GM19328 (cell line): ENCODE results near the gene TMSB15A.
"Not testable (repeated sequence)": the region's sequence is repeated elsewhere in the genome, so short reads cannot be mapped to it uniquely, and the experiment has no call there.

Experiments used
- ATAC-seq: cut with Tn5 transposase; IDR thresholded peaks from one replicate; pipeline ENCODE4 v1.9.1; 2021; ENCODE audit warnings: mild to moderate bottlenecking, moderate library complexity; ENCODE audit not compliant: unreplicated experiment

The TMSB15A gene

DNA sequence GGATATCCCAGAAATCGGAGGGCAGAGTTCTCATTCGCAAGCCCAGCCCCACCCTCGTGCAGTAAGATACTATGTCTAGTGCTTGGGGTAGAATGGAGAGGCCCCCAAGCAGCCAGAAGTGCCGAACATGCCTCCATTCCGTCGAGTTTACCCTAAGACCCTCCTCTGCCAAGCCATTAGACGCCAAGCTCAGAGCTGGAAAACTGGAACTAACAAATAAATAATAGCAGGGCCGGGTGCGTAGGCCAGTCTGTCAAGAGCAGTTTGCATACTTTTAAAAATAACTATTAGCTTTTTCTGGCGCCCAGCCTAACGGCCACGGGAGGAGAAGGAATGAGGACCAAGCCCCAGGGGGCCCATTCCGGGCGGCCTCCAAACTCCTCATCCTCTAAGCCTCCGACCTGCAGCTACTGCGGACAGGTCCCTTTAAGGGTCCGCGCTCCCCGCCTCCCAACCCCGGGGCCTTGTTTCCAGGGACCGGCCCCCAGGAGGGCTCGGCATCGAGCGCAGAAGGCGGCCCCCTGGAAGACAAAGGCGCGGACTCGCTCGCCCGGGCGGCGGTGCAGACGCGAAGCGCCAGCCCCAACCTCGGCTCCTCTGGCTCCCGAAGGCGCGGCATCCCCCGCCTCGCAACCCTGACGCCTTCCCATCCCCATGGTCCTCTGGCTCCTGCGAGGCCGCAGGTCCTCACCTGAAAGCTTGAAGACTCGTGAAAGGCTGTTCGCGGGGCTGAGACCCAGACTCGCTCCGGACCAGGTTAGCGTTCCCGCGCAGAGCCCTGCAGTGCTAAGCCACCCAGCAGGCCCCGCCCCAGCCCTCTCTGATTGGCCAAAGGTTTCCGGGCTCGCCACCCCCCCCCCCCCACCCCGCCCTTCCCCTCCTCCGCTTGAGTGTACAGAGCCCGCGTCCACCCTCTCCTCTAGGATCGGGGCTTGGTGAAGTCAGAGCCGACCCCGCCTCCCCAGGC, at the start of gene TMSB15A:
TSS of gene TMSB15A (minus strand) at position 765 of the 967 bp plus-strand sequence.
- ATAC-seq = peak; percentile 83

DNA sequence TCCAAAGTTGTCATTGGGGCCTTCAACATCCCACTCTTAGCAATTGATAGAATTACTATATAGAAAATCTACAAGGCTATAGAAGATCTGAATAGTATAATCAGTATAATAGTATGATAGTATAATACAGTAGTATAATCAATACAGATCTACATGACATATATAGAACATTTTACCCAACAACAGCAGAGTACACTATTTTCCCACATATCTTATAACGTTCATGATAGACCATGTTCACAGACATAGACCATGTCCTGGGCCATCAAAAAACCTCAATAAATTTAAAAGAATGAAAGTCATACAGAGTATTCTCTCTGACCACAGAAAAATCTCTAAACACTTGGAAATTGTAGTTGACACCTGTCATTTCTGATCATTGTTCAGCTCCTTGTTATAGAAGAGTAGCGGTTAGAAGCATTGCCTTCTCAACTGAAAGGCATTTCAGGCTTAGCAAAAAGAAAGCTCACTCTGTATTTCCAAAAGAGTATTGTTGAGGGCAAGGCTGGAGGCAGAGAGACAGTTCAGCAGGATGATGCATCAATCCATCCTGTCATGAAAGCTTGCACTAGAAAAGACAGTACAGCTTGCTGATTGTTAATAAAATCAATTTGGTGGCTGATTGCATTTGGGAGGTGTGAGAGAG, 44.0 kb upstream of the TMSB15A start:
- no peak for ATAC-seq

DNA sequence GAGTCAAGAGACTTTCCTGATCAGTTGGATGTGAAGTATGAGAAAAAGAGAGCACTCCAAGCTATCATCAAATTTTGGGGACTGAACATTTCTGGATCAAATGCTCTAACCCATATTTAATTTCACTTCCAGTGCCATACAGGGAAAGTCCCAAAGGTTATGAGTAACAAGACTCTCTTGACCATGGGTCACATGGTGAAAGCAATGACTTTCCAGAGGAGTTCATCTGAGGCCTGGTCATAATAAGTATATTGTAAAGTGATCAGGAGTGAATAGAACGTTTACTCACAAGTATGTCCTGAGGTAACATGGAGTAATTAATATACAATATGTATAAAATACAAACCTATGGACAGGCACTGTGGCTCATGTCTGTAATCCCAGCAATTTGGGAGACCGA, 42.1 kb upstream of the TMSB15A start:
- no peak for ATAC-seq

DNA sequence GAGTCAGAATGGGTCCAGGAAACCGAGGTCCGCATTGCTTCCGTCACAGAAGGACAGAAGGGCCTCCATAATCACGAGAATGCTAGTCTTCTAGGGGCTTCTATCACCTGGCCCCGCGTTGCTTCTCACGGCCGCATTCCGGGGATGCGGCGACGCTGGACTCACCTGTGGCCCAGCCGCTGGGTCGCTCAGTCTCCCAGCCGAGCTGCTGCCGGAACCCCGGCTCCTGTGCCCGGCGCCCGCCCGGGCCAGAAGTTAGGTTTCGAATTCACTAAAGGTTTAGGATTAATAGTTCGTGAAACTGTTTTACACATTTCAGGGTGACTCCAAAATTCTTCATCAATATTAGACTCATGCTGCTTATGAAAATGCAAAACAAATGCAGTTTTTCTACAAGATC, 31.7 kb upstream of the TMSB15A start:
- no peak for ATAC-seq

DNA sequence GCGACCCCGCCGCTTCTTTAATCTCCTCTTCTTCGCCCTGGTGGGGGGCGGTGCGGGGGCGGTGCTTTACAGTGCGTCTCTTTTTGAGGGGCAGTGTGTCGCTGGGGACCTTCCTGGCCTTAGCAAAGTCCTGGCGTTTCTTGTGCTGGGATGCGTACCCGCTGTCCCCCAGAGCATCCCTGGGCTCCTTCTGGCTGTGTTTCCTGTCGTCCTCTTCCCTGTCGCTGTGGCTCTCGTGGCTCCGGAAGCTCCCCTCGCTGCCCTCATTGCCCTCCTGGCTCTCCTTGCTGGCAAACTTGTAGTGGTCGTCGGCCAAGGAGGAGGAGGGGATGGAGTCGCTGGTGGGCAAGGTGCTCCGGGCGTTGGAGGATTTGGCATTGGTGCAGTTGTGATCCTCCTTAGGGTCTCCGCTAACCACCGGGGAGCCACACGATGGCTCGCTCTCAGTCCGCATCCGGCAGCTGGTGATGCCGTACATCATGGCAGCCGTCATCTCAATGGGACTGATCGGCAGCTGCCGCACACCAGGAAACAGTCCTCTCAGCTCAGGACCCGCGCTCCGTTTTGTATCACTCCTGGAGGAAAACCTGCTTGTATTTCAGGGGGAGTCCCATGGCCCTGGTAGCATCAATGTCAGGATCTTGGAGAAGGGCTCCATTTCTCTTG, 30.4 kb upstream of the TMSB15A start:
- ATAC-seq = no peak

DNA sequence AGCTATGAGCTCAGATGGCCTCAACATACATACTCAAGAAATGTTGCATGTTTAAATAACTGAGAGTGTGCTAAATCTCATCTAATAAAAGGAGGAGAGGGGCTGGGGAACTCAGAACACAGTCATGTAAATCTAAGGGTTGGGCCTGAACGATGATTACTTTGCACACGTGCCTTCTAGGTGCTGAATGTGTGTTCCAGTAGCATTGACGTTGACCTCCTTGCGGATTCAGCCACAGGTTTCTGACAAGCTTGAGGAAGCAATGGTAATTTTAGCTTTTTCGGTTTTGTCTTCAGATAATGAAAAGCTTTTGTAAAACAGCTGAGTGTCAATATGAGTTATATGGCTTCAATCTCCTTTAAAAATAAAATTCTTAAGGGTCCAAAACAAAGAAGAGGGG, 29.6 kb upstream of the TMSB15A start:
- ATAC-seq = not testable (repeated sequence)

DNA sequence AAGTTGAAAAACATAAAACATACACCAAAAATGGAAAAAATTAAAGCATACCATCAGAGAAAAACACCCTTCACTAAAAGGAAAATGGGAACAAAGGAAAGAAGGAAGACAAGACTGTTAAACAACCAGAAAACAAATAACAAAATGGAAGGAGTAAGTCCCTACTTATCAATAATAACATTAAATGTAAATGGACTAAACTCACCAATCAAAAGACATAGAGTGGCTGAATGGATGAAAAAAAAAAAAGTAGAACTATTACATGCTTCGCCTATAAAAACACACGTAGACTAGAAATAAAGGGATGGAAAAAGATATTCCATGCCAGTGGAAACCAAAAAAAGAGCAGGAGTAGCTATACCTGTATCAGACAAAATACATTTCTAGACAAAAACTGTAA, 19.4 kb upstream of the TMSB15A start:
- no peak for ATAC-seq

DNA sequence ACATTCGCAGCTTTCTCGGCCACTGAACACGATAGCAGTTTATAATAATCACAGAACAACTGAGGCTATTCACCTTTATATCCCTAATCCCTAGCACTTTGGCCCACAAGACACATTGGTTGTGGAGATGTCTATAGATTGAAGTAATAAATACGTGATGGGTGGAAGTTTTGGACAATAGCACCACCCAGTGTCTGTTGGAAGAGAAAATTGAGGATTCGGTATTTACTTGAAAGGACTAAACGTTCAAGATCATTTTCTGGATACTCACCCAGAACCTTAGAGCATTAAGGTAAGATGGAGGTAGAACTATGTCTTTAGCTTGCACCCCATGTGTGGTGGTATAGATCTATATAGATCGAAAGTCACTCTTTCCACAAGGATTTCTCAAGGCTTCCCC, 787 bp upstream of the TMSB15A start:
- ATAC-seq = no peak

DNA sequence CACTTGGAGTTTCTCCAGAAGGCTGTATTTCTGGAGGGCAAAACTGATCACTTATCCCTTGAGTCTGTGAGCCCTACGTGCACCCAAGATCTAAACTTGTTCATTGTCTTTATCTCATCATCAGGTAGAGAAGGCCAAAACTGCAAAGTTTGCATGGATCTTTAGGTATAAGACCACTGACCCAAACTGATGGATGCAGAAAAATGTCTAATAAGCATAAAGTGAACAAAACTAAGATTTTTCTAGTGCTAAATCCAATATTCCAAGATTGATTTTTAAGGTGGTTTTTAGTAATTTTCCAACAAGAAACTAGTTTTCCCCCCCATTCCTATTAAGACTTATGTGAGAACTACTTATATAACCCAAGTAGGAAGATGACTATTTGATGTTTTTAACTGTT, 2.0 kb downstream of the TMSB15A start:
- no peak for ATAC-seq

DNA sequence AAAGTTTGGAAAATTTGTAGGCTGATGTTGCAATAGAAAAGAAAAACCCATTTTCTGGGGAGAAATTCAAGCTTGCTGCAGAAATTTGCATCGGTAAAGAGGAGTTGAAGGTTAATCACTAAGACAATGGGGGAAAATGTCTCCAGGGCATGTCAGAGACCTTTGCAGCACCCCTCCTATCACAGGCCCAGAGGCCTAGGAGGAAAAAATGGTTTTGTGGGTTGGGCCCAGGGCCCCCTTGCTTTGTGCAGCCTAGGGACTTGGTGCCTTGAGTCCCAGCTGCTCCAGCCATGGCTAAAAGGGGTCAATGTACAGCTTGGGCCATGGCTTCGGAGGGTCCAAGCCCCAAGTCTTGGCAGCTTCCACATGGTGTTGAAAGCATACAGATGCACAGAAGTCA, 17.8 kb downstream of the TMSB15A start:
- ATAC-seq = no peak

DNA sequence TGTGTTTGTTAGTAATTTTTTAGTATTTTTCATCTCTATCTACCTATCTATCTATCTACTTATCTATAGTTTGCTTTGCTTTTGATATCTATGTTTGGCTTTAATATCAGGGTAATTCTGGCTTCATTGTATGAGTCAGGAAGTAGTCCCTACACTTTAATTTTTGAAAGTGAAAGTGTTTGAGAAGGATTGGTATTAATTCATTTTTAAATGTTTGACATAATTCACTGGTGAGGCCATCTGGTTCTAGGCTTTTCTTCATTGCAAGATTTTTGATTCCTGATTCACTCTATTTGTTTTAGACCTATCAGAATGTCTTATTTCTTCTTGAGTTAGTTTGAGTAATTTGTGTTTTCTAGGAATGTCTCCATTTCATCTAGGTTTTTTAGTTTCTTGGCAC, 24.8 kb downstream of the TMSB15A start:
- no peak for ATAC-seq

DNA sequence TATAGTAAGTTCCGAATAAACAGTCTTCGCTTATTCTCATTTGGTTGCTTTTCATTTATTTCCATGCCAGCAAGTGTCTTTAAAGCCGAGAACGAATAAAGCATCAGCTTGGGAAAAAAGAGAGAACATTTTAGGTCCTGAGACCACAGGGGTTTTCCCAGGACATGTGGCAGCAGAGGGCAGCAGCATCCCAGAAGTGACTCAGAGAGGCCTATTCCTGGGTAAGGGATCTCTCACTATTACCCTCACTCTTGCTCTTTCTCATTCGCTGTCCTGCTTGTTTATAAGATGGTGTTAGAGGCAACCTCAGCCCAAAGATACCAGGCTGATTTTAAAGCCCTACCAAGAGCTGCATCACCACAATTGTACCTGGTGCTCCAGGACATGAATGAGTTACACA, 37.8 kb downstream of the TMSB15A start:
- ATAC-seq = not testable (repeated sequence)

DNA sequence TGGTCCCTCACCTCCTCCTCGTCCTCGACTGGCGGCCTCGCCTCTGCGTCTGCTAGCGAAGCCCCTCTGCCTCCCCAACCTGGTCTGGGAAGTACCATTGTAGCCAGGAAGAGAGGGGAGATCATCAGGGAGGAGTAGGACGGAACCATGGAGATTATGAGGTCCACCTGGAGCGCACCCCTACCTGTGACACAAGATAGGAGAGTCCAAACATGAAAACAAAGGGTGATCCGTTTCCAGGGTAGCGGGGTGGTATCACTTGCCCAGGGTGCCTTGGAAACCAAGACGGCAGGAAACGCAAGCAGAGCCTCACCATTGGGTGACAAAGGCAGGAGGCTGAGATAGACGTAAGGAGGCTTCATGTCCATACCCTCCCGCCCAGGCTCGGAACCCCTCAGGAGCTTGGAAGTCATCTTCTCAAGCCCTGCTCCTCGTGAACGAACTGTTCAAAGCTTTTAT, 44.7 kb downstream of the TMSB15A start, which contains the start of gene TCP11X2:
TSS of gene TCP11X2 (minus strand) at position 51 of the 459 bp plus-strand sequence.
- ATAC-seq = not testable (repeated sequence)

DNA sequence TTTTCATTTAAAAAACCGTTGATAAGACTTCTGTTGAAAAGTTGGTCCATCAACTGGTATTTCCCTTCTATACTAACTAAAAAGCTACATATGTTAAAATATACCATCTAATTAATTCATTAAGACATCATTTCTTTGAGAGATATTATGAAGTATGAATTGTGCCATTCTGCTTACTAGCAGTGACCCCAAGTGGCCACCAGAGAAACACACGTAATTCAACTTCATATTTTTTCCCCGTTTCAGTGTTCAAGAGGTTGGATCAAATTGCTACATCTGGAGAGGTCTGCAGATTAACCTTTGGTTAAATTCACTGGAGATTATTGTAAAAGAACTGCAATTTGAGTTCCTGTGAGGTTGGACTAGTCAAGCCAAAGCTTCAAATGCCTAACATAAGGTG, 46.3 kb downstream of the TMSB15A start:
- ATAC-seq = not testable (repeated sequence)
